ENCODE measurements around the gene TAF3.

GRCh38 chr10:7794251-7795026 is 23.9 kb upstream of the TAF3 start:
- TF ChIP-seq CTCF (IDR thresholded peaks at IDR 0.05) (no peak), EZH2 (IDR thresholded peaks at IDR 0.05; ENCODE audit: borderline replicate concordance, insufficient read depth, low read depth, low read length, poor library complexity, severe bottlenecking) (no peak)
